ENCODE measurements around the gene PDK1.

PDK1 gene

GRCh38 chr2:172655091-172655837 lies 99.4 kb downstream of the PDK1 start:
- no peak for DNase-seq

- DNase-seq: no peak
Measured at GRCh38 chr2:172655838-172656573, 100.1 kb downstream of the PDK1 start.
